Activated naive CD4-positive, alpha-beta T cell treated with anti-CD3 and anti-CD28 coated beads, Interleukin-2, amount 50 U/mL, for 24 hours (primary cell): ENCODE data around the gene TCEA2.
A peak's percentile ranks its signal among the peaks of the same experiment; 100 is the strongest.

Source experiments
- H3K27ac Mint-ChIP-seq: one replicate; pipeline ENCODE4 v1.8.0; 2021; ENCODE audit warnings: mild to moderate bottlenecking, mixed read lengths
- H3K27me3 Mint-ChIP-seq: one replicate; pipeline ENCODE4 v1.8.0; 2021; ENCODE audit warnings: mixed read lengths
- H3K36me3 Mint-ChIP-seq: one replicate; pipeline ENCODE4 v1.8.0; 2021; ENCODE audit warnings: mixed read lengths
- H3K4me1 Mint-ChIP-seq: one replicate; pipeline ENCODE4 v1.8.0; 2021; ENCODE audit warnings: mixed read lengths
- H3K4me3 Mint-ChIP-seq: one replicate; pipeline ENCODE4 v1.8.0; 2021; ENCODE audit warnings: mild to moderate bottlenecking, mixed read lengths
- H3K9me3 Mint-ChIP-seq: one replicate; pipeline ENCODE4 v1.8.0; 2021; ENCODE audit warnings: mixed read lengths

Gene TCEA2

DNA sequence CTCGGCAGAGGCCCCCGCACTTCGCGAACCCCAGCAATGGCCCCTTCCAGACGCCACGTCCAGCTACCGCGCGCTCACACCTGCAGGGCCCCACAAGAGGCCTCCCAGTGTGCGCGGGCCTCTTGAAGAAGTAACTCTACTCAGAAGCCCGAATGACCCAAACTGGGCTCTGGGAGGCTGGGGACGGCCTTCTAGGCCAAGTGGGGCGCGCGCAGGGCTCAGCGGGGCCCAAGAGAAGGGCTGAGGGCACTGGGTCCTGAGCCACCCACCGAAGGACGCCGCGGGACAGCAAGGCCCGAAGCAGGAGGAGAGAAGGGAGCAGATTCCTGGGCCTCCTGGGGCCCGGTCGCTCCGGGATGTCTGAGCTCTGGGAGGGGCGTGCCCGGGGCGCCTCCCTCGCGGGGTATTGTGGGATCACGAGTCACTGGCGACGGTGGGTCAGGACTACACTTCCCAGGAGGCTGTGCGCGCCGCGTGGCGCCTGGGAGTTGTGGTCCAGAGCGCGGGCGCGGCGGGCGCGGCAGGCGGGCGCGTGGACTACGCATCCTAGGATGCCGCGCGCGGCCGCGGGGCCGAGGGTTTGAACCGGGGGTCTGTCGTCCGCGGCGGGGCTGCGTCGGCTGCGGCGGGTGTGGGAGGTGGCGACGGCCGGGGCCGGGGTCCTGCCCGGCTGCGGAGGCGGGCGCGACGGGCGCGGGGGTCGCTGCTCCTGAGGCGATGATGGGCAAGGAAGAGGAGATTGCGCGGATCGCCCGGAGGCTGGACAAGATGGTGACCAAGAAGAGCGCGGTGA lies at the start of gene TCEA2:
TSS of gene TCEA2 (plus strand) at position 603 of the 793 bp plus-strand sequence. CDS start at position 718, 115 bp downstream.
- Mint-ChIP-seq H3K27me3 (no peaks in the 10 kb centered on the region), H3K4me3 (peak within 1 kb of the TSS; percentile 90), H3K4me1 (peaks cover 45% of the 10 kb centered on the region), H3K36me3 (no peaks in the 10 kb centered on the region), H3K9me3 (no peaks in the 10 kb centered on the region), H3K27ac (peak within 1 kb of the TSS; percentile 94)

DNA sequence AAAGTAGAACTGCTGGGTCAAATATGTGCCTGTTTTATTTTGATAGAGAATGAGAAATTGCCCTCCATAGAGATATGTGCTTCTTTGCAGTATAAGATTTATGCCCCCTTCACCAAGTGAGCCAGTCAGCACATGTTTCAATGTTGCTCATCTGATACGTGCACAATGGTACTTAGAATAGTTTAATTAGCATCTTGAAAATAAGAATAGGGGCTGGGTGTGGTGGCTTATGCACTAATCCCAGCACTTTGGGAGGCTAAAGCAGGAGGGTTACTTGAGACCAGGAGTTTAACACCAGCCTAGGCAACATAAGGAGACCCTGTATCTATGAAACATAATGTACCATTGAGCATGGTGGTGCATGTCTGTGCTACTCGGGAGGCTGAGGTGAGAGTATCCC lies 47.4 kb upstream of the TCEA2 start:
- Mint-ChIP-seq H3K9me3 (no peaks in the 10 kb centered on the region), H3K4me3 (peak overlapping the region; percentile 23), H3K4me1 (peaks cover 54% of the 10 kb centered on the region), H3K27me3 (no peaks in the 10 kb centered on the region), H3K27ac (peak overlapping the region; percentile 8), H3K36me3 (peaks cover 27% of the 10 kb centered on the region)

DNA sequence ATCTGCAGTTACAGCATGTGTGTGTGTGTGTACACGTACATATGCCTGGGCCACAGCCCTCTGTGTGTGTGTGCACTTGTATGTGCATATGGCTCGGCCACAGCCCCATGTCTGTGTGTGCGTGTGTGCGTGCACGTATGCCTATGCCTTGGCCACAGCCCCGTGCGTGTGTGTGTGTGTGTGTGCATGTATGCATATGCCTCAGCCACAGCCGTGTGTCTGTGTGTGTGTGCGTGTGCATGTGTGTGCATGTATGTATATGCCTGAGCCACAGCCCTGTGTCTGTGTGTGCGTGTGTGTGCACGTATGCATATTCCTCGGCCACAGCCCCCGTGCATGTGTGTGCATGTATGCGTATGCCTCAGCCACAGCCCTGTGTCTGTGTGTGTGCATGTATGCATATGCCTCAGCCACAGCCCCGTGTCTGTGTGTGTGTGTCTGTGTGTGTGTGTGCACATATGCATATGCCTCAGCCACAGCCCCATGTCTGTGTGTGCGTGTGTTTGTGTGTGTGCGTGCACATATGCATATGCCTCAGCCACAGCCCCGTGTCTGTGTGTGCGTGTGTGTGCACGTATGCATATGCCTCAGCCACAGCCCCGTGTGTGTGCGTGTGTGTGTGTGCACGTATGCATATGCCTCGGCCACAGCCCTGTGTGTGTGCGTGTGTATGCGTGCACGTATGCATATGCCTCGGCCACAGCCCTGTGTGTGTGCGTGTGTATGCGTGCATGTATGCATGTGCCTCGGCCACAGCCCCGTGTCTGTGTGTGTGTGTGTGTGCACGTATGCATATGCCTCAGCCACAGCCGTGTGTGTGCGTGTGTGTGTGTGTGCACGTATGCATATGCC lies 41.6 kb upstream of the TCEA2 start:
- Mint-ChIP-seq H3K4me3 (no peak overlapping the region), H3K27me3 (no peaks in the 10 kb centered on the region), H3K4me1 (peaks cover 33% of the 10 kb centered on the region), H3K27ac (no peak overlapping the region), H3K9me3 (no peaks in the 10 kb centered on the region), H3K36me3 (peaks cover 30% of the 10 kb centered on the region)

DNA sequence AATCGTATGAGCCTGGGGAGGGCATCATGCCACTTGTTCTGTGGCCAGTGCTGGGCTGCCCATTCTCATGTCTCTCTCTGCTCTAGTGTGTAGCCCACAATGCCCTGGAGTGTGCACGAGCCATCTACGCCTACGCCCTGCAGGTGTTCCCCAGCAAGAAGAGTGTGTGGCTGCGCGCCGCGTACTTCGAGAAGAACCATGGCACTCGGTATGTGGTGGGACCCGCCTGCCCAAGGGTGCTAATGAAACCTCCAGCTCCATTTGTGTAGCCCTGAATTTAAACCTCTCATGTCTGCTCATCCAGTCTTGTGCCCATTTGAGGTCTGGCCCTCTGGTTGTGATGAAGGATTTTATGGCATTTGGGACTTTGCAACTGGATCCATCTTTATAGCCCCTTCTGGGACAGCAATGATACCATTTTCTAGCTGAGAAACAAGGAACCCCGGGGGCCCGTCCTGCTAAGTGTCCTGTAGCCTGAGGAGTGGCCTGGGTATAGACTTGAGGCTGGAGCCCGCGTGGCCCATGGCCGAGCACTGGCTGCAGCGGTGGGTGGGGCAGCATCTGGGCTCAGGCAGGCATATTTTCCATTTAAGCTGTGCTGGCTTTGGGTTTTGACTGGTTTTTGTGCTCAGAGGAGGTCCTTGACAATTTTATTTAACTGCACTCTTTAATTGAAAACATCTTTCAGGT lies 40.2 kb upstream of the TCEA2 start:
- peaks cover 27% of the 10 kb centered on the region for H3K36me3 Mint-ChIP-seq
- no peak overlapping the region for H3K4me3 Mint-ChIP-seq
- H3K9me3 Mint-ChIP-seq: no peaks in the 10 kb centered on the region
- peaks cover 26% of the 10 kb centered on the region for H3K4me1 Mint-ChIP-seq
- H3K27ac Mint-ChIP-seq: peak overlapping the region; percentile 30
- no peaks in the 10 kb centered on the region for H3K27me3 Mint-ChIP-seq

DNA sequence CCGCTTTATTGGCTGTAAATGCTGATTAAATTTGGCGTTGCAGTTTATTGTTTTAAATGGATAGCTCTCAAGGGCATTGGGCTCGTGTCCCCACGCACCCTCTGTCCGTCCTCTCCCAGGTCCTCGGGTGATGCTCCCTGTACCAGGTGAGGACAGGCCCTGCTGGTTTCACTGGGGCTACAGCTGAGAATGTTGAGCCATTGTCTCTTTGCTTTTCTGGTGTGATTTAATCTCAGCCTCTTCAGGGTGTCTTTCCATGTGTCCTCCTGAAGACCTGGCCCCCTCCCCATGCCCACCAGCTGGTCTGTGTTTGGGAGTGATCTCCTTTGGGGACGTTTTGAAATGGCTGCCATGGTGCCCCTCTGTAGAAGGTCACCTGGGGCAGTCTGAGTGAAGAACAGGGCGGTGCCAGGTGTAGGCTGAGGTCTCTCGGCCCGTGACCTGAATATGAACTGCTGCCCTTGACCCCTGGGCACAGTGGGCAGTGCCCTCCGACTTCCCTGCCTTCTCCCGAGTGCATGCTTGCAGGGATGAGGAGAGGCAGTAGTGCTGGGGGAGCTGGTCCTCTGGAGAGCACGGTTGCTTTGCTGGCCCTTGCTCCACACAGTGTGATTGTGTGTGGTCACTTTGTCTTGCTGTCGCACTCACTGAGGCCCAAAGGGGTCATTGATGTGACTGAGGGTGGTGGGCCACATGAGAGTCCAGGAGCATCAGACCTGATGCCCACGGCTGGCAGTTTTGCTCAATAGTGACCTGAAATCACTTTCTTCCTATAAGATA lies 39.4 kb upstream of the TCEA2 start:
- no peak overlapping the region for H3K4me3 Mint-ChIP-seq
- H3K36me3 Mint-ChIP-seq: peaks cover 27% of the 10 kb centered on the region
- H3K9me3 Mint-ChIP-seq: no peaks in the 10 kb centered on the region
- no peak overlapping the region for H3K27ac Mint-ChIP-seq
- peaks cover 23% of the 10 kb centered on the region for H3K4me1 Mint-ChIP-seq
- H3K27me3 Mint-ChIP-seq: no peaks in the 10 kb centered on the region

DNA sequence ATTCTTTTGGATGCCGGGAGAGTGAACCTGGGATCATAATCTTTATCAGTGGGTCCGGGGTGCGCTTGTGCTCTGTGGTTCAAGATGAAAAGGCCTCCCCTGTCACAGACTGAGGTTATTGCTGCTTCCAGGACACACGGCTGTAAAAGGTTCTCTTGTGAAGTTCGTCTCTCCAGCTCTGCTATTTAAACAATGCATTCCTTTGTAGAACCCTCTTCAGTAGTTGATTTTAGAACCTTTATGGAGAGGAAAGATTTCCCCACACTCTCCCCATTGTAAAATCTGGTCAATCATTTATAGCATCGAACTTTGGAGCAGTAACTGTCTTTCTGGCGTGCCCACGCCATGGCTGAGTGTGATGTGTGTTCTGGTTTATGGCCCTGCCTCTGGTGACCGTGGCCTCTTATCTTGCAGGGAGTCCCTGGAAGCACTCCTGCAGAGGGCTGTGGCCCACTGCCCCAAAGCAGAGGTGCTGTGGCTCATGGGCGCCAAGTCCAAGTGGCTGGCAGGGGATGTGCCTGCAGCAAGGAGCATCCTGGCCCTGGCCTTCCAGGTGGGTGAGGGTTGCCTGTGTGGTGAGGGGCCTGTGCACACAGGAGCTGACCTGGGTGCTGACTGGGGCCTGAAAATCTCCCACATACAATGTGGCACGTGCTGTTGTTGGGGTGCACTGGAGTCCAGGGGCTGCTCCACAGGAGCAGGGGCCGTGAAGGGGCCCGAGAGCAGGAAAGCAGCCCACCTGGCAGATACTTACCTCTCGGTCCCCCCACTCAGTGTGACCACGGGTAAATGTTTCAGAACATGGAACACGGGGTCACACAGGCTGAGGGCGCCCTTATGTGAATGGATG lies 38.6 kb upstream of the TCEA2 start:
- Mint-ChIP-seq H3K27me3 (no peaks in the 10 kb centered on the region), H3K9me3 (no peaks in the 10 kb centered on the region), H3K27ac (no peak overlapping the region), H3K36me3 (peaks cover 21% of the 10 kb centered on the region), H3K4me1 (peaks cover 23% of the 10 kb centered on the region), H3K4me3 (no peak overlapping the region)

DNA sequence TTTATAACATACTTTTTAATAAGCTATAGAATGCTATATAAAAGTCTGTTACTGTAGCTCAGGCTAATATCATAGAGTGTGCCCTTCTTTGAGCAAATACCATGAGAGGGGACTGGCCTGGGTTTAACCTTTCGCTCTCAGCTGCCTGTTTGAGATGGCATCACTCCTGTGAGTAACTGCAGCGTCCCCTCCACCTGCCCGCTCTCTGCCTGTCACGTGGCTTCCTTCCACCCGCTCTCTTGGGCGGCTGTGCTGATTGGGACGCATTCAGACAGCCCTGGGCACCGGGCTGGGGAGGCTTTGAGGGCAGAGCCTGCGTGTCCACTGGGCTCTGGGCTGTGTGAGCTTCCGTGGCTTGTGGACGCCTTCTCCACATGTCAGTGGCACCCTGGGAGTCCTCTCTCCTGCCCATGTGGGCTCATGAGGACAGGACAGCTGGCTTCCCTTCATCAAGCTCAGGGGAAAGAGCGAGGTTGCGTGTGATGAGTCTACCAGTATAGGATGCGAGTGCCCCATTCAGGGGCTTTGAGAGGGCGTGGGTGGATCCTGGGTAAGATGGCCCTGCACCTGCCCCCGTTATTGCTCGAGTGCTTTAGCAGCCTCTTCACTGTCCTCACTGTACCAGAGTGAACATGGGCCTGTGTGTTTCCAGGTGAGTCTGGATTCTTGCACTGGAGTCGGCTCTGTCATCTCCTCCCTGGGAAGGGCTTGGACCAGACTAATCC lies 37.7 kb upstream of the TCEA2 start:
- peaks cover 16% of the 10 kb centered on the region for H3K36me3 Mint-ChIP-seq

DNA sequence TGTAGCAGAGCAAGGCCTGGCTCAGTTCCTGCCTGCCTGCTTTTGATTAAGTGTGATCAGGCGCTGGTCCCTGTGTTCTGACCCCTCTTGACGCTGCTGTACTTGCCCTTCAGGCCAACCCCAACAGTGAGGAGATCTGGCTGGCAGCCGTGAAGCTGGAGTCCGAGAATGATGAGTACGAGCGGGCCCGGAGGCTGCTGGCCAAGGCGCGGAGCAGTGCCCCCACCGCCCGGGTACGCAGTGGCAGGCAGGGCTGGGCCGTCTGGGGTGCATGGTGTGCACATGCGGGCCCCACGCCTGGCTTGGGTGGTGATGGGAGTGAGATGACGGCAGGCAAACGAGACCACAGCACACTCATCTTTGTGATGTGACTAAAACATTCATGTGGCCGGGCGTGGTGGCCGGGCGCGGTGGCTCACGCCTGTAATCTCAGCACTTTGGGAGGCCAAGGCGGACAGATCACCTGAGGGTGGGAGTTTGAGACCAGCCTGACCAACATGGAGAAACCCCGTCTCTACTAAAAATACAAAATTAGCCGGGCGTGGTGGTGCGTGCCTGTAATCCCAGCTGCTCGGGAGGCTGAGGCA lies 37.1 kb upstream of the TCEA2 start:
- no peak overlapping the region for H3K4me3 Mint-ChIP-seq
- H3K4me1 Mint-ChIP-seq: peaks cover 17% of the 10 kb centered on the region
- H3K27ac Mint-ChIP-seq: no peak overlapping the region
- no peaks in the 10 kb centered on the region for H3K9me3 Mint-ChIP-seq
- H3K36me3 Mint-ChIP-seq: peaks cover 16% of the 10 kb centered on the region
- H3K27me3 Mint-ChIP-seq: no peaks in the 10 kb centered on the region

More for the DNA sequence above, 37.7 kb upstream of the TCEA2 start:
- Mint-ChIP-seq H3K27ac (no peak overlapping the region), H3K9me3 (no peaks in the 10 kb centered on the region), H3K27me3 (no peaks in the 10 kb centered on the region), H3K4me3 (no peak overlapping the region), H3K4me1 (peaks cover 17% of the 10 kb centered on the region)

DNA sequence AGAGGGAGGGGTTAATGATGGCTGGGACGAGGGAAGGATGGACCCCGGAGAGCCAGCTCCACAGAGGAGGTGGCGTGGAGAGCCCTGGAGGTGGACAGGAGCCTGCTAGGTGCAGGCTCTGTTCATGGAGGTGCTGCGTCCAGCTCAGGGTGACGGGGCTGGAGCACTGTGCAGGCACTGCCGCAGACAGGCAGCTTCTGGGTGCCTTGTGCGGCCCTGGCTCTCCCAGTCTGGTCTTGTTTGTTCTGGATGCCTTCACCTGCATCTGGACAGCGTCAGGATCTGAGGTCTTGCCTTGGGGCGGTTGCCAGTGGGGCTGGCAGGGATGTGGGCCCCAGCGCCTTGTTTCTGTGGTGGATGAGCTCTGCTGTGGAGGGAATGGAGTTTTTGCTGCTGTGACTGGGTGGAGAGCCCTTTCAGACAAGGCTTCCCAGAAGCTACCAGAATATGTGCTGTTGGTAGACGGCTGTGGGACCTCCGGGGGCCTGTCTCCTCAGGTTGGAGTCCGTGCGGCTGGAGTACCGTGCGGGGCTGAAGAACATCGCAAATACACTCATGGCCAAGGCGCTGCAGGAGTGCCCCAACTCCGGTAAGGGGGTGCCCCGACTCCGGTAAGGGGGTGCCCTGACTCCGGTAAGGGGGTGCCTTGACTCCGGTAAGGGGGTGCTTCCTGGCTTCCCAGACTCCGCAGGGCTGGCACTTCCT lies 34.9 kb upstream of the TCEA2 start:
- Mint-ChIP-seq H3K27ac (peak overlapping the region; percentile 30), H3K4me3 (no peak overlapping the region), H3K4me1 (peaks cover 7% of the 10 kb centered on the region), H3K27me3 (no peaks in the 10 kb centered on the region), H3K9me3 (no peaks in the 10 kb centered on the region), H3K36me3 (peaks cover 12% of the 10 kb centered on the region)

DNA sequence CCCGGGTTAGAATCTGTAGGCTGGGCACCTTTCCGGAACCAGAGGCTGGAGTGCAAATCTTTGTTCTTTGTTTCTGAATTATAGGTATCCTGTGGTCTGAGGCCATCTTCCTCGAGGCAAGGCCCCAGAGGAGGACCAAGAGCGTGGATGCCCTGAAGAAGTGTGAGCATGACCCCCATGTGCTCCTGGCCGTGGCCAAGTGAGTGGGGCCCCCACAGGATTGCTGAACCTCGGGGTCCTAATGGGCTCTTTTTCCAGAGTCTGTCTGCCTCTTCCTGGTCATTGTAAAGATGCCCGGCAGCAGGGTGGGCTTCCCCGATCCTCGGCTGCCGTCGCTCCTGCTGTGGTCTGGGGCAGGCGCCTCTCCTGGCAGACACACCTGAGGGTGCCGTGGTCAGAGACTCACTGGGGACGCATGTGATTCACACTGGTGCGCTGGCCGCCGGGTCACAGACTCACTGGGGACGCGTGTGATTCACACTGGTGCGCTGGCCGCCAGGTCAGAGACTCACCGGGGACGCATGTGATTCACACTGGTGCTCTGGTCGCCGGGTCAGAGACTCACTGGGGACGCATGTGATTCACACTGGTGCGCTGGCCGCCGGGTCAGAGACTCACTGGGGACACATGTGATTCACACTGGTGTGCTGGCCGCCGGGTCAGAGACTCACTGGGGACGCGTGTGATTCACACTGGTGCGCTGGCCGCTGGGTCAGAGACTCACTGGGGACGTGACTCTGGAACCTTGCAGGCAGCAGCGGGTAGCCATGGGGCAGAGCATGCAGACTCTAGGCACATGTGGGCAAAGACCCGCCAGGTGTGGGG lies 33.5 kb upstream of the TCEA2 start:
- Mint-ChIP-seq H3K27me3 (no peaks in the 10 kb centered on the region), H3K9me3 (no peaks in the 10 kb centered on the region), H3K4me1 (peaks cover 11% of the 10 kb centered on the region), H3K36me3 (peaks cover 8% of the 10 kb centered on the region), H3K4me3 (no peak overlapping the region), H3K27ac (no peak overlapping the region)

DNA sequence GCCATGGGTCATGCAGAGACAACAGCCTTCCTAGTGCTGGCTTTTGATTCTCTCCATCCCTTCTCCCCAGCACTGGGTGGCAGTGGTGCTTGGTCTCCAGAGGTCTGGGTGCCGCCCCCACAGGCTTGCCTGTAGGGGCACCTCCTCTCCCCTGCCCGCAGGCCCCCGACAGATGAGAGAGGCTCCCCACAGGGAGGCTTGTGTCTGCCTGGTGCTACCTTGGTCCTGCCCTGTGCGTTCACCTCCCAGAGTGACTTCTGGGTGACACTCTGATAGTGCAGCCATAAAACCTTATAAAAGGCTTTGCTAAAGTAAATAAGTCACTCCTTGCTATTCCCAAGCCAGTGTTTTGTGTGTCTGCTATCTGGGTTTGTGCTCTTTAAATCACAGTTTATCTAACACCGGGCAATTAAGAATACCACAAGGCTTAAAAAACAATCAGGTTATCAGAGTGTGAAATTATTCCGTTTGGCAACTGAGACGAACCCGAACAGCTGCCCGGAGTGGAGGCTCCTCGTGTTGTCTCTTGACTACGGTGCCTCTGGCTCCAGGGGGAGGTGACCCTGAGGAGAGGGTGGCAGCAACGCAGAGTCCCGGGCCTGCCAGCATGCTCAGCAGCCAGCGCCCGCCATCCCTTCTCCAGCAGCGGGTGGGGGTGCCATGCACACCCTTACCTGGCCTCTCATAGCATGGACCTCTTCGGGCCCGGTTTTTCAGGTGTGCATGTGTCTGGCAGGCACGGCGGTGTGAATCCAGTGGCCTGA lies 32.4 kb upstream of the TCEA2 start:
- Mint-ChIP-seq H3K9me3 (no peaks in the 10 kb centered on the region), H3K36me3 (peaks cover 5% of the 10 kb centered on the region), H3K27me3 (no peaks in the 10 kb centered on the region), H3K4me3 (no peak overlapping the region), H3K4me1 (peaks cover 21% of the 10 kb centered on the region), H3K27ac (peak overlapping the region; percentile 59)

DNA sequence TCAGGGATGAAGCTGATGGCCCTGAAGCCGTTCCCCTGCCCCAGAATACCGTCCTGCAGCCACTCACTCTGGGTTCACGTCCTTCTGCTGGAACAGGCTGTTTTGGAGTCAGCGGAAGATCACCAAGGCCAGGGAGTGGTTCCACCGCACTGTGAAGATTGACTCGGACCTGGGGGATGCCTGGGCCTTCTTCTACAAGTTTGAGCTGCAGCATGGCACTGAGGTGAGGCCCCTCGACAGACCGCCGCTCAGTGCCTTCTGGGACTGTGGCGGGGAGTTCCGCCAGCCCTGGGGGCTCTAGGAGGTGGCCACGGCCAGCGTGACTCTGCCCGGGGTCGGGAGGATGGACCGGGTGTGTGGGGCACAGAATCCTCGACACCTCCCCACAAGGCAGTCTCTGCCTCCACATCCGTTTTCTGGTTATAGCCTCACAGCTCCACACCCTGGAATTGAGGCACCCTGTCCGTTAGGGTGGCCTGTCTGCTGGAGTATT lies 31.1 kb upstream of the TCEA2 start:
- Mint-ChIP-seq H3K4me1 (peaks cover 22% of the 10 kb centered on the region), H3K36me3 (peaks cover 4% of the 10 kb centered on the region), H3K27me3 (no peaks in the 10 kb centered on the region), H3K27ac (no peak overlapping the region), H3K9me3 (no peaks in the 10 kb centered on the region), H3K4me3 (no peak overlapping the region)
